WTC11 (cell line): ENCODE data around the gene PCSK9. TPM values are rescaled to one million over a fixed set of nuclear protein-coding genes. Genes with fewer than 3 reads are reported as not detected.

Experiments used
- ATAC-seq: fragments of 200-7000 bp; cut with Tn5 transposase; 2 replicates; pipeline ENCODE4 v1.10.0; 2021; ENCODE audit warnings: mild to moderate bottlenecking, moderate library complexity
- CTCF ChIA-PET: fragments of 300-600 bp; sonication (Branson Sonifier 250); formaldehyde crosslinking; loops from one replicate; lab custom pipeline; 2021; ENCODE audit warnings: antibody characterized with exemption; lab: Charles Lee
- POLR2A ChIA-PET: fragments of 350-600 bp; sonication (Branson Sonifier 250); formaldehyde crosslinking; loops from one replicate; lab custom pipeline; 2021; ENCODE audit warnings: antibody characterized with exemption; lab: Charles Lee
- DNase-seq: peaks from one replicate; pipeline ENCODE4 v3.0.0; 2021; ENCODE audit warnings: low spot score
- H3K27ac Mint-ChIP-seq: 2 replicates; pipeline ENCODE4 v1.8.0; 2021; ENCODE audit warnings: mixed read lengths
- H3K27me3 Mint-ChIP-seq: 2 replicates; pipeline ENCODE4 v1.8.0; 2021; ENCODE audit warnings: low read depth, mild to moderate bottlenecking, moderate library complexity, mixed read lengths
- H3K36me3 Mint-ChIP-seq: 2 replicates; pipeline ENCODE4 v1.8.0; 2021; ENCODE audit warnings: mixed read lengths
- H3K4me1 Mint-ChIP-seq: 2 replicates; pipeline ENCODE4 v1.8.0; 2022; ENCODE audit warnings: mixed read lengths
- H3K4me3 Mint-ChIP-seq: 2 replicates; pipeline ENCODE4 v1.8.0; 2021; ENCODE audit warnings: mild to moderate bottlenecking, moderate library complexity, mixed read lengths
- H3K9me3 Mint-ChIP-seq: 2 replicates; pipeline ENCODE4 v1.8.0; 2021; ENCODE audit warnings: mixed read lengths
- CBFB ChIP-seq: sonication (generic); formaldehyde crosslinking; IDR thresholded peaks from 2 replicates; pipeline ENCODE4 v1.8.1; 2022; ENCODE audit warnings: mild to moderate bottlenecking, low read depth, missing genetic modification reagents
- ESRRA ChIP-seq: sonication (generic); formaldehyde crosslinking; IDR thresholded peaks from 2 replicates; pipeline ENCODE4 v1.8.1; 2022; ENCODE audit warnings: mild to moderate bottlenecking, missing genetic modification reagents, borderline replicate concordance
- GABPB1 ChIP-seq: sonication (generic); formaldehyde crosslinking; IDR thresholded peaks from 2 replicates; pipeline ENCODE4 v1.8.1; 2023; ENCODE audit warnings: mild to moderate bottlenecking, missing genetic modification reagents
- GRHL2 ChIP-seq: fragments of 250-450 bp; sonication (Bioruptor Pico); IDR thresholded peaks from 2 replicates; pipeline ENCODE4 v1.8.0; 2022; ENCODE audit warnings: mild to moderate bottlenecking, moderate library complexity; ENCODE audit not compliant: insufficient replicate concordance, severe bottlenecking
- MXD4 ChIP-seq: fragments of 250-450 bp; sonication (Bioruptor Pico); IDR thresholded peaks from 2 replicates; pipeline ENCODE4 v1.8.0; 2021; ENCODE audit warnings: mild to moderate bottlenecking, moderate library complexity, borderline replicate concordance
- MYBL2 ChIP-seq: sonication (generic); formaldehyde crosslinking; IDR thresholded peaks from 2 replicates; pipeline ENCODE4 v1.8.1; 2023; ENCODE audit warnings: mild to moderate bottlenecking, moderate library complexity, missing genetic modification reagents
- NFE2L1 ChIP-seq: sonication (generic); formaldehyde crosslinking; IDR thresholded peaks from 2 replicates; pipeline ENCODE4 v1.8.1; 2023; ENCODE audit warnings: missing genetic modification reagents
- SOX15 ChIP-seq: fragments of 250-450 bp; sonication (Bioruptor Pico); IDR thresholded peaks from 2 replicates; pipeline ENCODE4 v1.9.0; 2021; ENCODE audit warnings: mild to moderate bottlenecking
- ZNF121 ChIP-seq: sonication (generic); formaldehyde crosslinking; IDR thresholded peaks from 2 replicates; pipeline ENCODE4 v1.8.0; 2023; ENCODE audit warnings: missing genetic modification reagents
- ZNF232 ChIP-seq: sonication (generic); formaldehyde crosslinking; IDR thresholded peaks from 2 replicates; pipeline ENCODE4 v1.8.0; 2022; ENCODE audit warnings: mild to moderate bottlenecking, missing genetic modification reagents
- ZNF396 ChIP-seq: fragments of 250-450 bp; sonication (Bioruptor Pico); IDR thresholded peaks from 2 replicates; pipeline ENCODE4 v1.8.0; 2021; ENCODE audit warnings: mild to moderate bottlenecking, moderate library complexity, borderline replicate concordance
- total RNA-seq: library from RNA; stranded (reverse); gene quantifications from 3 replicates; pipeline ENCODE4 v1.2.3, GENCODE V29; 2021
- TF ChIP-seq, protein P1 (sequence below): sonication (generic); formaldehyde crosslinking; IDR thresholded peaks from 2 replicates; pipeline ENCODE4 v1.8.0; 2022; ENCODE audit warnings: mild to moderate bottlenecking, missing genetic modification reagents
- TF ChIP-seq, protein P2 (sequence below): sonication (generic); formaldehyde crosslinking; IDR thresholded peaks from 2 replicates; pipeline ENCODE4 v1.8.1; 2022; ENCODE audit warnings: mild to moderate bottlenecking, moderate library complexity, missing genetic modification reagents
- TF ChIP-seq, protein P3 (sequence below): sonication (generic); formaldehyde crosslinking; IDR thresholded peaks from 2 replicates; pipeline ENCODE4 v1.8.1; 2023; ENCODE audit warnings: mild to moderate bottlenecking, missing genetic modification reagents, moderate library complexity
- TF ChIP-seq, protein P4 (sequence below): sonication (generic); formaldehyde crosslinking; IDR thresholded peaks from 2 replicates; pipeline ENCODE4 v1.8.0; 2023; ENCODE audit warnings: mild to moderate bottlenecking, missing genetic modification reagents
- TF ChIP-seq, protein P5 (sequence below): sonication (generic); formaldehyde crosslinking; IDR thresholded peaks from 2 replicates; pipeline ENCODE4 v1.8.1; 2023; ENCODE audit warnings: mild to moderate bottlenecking, moderate library complexity, missing genetic modification reagents
- TF ChIP-seq, protein P6 (sequence below): sonication (generic); formaldehyde crosslinking; IDR thresholded peaks from 2 replicates; pipeline ENCODE4 v1.8.1; 2023; ENCODE audit warnings: mild to moderate bottlenecking, missing genetic modification reagents, borderline replicate concordance
- TF ChIP-seq, protein P7 (sequence below): sonication (generic); formaldehyde crosslinking; conservative IDR thresholded peaks from 2 replicates; pipeline ENCODE4 v1.8.1; 2023; ENCODE audit warnings: mild to moderate bottlenecking, low read depth, missing genetic modification reagents, moderate library complexity

The PCSK9 gene
- total RNA-seq, 1 experiment from 2014 or later: 73.2 TPM

DNA sequence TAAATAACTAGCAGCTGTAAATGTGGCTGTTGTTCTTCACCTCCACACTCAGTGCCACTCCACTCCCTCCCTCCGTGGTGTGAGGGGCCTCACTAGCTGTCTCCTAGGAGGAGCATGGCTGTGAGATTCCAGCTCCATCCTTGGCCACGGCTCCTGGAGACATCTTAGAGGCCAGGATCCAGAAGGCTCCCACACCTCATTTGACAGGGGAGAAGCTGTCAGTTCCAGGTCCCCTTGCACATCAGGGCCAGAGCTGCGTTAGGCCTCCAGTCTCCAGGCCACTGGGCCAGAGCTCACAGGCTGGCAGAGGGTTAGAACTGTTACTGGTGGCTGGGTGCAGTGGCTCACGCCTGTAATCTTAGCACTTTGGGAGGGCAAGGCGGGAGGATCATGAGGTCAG is 15.0 kb downstream of the PCSK9 start (continued):
- TF ChIP-seq, protein P1, sequence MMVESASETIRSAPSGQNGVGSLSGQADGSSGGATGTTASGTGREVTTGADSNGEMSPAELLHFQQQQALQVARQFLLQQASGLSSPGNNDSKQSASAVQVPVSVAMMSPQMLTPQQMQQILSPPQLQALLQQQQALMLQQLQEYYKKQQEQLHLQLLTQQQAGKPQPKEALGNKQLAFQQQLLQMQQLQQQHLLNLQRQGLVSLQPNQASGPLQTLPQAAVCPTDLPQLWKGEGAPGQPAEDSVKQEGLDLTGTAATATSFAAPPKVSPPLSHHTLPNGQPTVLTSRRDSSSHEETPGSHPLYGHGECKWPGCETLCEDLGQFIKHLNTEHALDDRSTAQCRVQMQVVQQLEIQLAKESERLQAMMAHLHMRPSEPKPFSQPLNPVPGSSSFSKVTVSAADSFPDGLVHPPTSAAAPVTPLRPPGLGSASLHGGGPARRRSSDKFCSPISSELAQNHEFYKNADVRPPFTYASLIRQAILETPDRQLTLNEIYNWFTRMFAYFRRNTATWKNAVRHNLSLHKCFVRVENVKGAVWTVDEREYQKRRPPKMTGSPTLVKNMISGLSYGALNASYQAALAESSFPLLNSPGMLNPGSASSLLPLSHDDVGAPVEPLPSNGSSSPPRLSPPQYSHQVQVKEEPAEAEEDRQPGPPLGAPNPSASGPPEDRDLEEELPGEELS (CRISPR knock-in tag): no peak
- no peak for TF ChIP-seq CBFB (CRISPR knock-in tag)
- TF ChIP-seq, protein P2, sequence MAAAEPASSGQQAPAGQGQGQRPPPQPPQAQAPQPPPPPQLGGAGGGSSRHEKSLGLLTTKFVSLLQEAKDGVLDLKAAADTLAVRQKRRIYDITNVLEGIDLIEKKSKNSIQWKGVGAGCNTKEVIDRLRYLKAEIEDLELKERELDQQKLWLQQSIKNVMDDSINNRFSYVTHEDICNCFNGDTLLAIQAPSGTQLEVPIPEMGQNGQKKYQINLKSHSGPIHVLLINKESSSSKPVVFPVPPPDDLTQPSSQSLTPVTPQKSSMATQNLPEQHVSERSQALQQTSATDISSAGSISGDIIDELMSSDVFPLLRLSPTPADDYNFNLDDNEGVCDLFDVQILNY: no peak
- no peak for TF ChIP-seq ESRRA (CRISPR knock-in tag)
- TF ChIP-seq, protein P3, sequence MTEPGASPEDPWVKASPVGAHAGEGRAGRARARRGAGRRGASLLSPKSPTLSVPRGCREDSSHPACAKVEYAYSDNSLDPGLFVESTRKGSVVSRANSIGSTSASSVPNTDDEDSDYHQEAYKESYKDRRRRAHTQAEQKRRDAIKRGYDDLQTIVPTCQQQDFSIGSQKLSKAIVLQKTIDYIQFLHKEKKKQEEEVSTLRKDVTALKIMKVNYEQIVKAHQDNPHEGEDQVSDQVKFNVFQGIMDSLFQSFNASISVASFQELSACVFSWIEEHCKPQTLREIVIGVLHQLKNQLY: no peak
- TF ChIP-seq, protein P4, sequence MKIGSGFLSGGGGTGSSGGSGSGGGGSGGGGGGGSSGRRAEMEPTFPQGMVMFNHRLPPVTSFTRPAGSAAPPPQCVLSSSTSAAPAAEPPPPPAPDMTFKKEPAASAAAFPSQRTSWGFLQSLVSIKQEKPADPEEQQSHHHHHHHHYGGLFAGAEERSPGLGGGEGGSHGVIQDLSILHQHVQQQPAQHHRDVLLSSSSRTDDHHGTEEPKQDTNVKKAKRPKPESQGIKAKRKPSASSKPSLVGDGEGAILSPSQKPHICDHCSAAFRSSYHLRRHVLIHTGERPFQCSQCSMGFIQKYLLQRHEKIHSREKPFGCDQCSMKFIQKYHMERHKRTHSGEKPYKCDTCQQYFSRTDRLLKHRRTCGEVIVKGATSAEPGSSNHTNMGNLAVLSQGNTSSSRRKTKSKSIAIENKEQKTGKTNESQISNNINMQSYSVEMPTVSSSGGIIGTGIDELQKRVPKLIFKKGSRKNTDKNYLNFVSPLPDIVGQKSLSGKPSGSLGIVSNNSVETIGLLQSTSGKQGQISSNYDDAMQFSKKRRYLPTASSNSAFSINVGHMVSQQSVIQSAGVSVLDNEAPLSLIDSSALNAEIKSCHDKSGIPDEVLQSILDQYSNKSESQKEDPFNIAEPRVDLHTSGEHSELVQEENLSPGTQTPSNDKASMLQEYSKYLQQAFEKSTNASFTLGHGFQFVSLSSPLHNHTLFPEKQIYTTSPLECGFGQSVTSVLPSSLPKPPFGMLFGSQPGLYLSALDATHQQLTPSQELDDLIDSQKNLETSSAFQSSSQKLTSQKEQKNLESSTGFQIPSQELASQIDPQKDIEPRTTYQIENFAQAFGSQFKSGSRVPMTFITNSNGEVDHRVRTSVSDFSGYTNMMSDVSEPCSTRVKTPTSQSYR: no peak
- TF ChIP-seq NFE2L1 (CRISPR knock-in tag): no peak
- no peak for TF ChIP-seq ZNF232 (CRISPR knock-in tag)
- TF ChIP-seq, protein P5, sequence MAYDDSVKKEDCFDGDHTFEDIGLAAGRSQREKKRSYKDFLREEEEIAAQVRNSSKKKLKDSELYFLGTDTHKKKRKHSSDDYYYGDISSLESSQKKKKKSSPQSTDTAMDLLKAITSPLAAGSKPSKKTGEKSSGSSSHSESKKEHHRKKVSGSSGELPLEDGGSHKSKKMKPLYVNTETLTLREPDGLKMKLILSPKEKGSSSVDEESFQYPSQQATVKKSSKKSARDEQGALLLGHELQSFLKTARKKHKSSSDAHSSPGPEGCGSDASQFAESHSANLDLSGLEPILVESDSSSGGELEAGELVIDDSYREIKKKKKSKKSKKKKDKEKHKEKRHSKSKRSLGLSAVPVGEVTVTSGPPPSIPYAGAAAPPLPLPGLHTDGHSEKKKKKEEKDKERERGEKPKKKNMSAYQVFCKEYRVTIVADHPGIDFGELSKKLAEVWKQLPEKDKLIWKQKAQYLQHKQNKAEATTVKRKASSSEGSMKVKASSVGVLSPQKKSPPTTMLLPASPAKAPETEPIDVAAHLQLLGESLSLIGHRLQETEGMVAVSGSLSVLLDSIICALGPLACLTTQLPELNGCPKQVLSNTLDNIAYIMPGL: no peak
- TF ChIP-seq SOX15 (CRISPR knock-in tag): no peak
- TF ChIP-seq MXD4 (CRISPR knock-in tag): no peak
- TF ChIP-seq GABPB1 (CRISPR knock-in tag): no peak
- TF ChIP-seq, protein P6, sequence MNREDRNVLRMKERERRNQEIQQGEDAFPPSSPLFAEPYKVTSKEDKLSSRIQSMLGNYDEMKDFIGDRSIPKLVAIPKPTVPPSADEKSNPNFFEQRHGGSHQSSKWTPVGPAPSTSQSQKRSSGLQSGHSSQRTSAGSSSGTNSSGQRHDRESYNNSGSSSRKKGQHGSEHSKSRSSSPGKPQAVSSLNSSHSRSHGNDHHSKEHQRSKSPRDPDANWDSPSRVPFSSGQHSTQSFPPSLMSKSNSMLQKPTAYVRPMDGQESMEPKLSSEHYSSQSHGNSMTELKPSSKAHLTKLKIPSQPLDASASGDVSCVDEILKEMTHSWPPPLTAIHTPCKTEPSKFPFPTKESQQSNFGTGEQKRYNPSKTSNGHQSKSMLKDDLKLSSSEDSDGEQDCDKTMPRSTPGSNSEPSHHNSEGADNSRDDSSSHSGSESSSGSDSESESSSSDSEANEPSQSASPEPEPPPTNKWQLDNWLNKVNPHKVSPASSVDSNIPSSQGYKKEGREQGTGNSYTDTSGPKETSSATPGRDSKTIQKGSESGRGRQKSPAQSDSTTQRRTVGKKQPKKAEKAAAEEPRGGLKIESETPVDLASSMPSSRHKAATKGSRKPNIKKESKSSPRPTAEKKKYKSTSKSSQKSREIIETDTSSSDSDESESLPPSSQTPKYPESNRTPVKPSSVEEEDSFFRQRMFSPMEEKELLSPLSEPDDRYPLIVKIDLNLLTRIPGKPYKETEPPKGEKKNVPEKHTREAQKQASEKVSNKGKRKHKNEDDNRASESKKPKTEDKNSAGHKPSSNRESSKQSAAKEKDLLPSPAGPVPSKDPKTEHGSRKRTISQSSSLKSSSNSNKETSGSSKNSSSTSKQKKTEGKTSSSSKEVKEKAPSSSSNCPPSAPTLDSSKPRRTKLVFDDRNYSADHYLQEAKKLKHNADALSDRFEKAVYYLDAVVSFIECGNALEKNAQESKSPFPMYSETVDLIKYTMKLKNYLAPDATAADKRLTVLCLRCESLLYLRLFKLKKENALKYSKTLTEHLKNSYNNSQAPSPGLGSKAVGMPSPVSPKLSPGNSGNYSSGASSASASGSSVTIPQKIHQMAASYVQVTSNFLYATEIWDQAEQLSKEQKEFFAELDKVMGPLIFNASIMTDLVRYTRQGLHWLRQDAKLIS (CRISPR knock-in tag): no peak

DNA sequence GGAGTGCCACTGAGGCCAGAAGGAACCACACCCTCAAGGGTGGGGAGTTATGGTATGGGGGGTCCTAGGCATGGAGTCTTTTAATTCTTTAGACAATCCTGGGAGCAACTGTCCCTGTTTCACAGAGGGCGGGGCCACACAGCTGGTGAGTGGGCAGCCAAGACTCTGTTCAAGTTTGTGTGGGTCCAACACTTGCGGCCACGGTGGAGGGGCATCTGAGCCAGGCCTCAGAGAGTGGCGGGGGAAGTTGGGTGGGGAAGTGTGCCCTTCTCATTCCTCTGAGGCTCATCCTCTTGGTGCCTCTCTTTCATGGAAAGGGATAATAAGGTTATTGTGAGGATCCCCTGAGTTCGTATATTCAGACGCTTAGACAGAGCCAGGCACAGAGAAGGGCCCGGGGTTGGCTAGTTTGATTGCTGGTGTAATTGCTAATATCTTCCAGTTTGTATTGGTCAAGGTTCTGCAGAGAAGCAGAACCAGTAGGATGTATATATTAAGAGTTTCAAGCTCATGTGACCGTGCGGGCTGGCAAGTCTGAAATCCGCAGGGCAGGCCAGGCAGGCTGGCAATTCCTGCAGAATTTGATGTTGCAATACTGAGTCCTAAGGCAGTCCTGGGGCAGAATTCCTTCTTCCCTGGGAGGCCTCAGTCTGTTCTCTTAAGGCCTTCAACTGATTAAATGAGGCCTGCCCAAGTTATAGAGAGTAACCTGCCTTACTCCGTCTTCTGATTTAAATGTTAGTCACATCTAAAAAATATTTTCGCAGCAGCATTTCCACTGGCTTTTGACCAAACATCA is 15.9 kb downstream of the PCSK9 start:
- CTCF ChIA-PET: interaction anchor here (1.2 to 2.7 kb wide), 3 partner anchors 33 to 283 kb away, joined by 3 to 10 read pairs (median 5); no protein-coding TSS in a partner anchor
- no peak overlapping the region for H3K27ac Mint-ChIP-seq
- TF ChIP-seq ZNF121 (CRISPR knock-in tag) (no peak), ZNF396 (CRISPR knock-in tag) (no peak), SOX15 (CRISPR knock-in tag) (no peak), MYBL2 (CRISPR knock-in tag) (no peak), NFE2L1 (CRISPR knock-in tag) (no peak), GRHL2 (CRISPR knock-in tag) (no peak)
- TF ChIP-seq, protein P7, sequence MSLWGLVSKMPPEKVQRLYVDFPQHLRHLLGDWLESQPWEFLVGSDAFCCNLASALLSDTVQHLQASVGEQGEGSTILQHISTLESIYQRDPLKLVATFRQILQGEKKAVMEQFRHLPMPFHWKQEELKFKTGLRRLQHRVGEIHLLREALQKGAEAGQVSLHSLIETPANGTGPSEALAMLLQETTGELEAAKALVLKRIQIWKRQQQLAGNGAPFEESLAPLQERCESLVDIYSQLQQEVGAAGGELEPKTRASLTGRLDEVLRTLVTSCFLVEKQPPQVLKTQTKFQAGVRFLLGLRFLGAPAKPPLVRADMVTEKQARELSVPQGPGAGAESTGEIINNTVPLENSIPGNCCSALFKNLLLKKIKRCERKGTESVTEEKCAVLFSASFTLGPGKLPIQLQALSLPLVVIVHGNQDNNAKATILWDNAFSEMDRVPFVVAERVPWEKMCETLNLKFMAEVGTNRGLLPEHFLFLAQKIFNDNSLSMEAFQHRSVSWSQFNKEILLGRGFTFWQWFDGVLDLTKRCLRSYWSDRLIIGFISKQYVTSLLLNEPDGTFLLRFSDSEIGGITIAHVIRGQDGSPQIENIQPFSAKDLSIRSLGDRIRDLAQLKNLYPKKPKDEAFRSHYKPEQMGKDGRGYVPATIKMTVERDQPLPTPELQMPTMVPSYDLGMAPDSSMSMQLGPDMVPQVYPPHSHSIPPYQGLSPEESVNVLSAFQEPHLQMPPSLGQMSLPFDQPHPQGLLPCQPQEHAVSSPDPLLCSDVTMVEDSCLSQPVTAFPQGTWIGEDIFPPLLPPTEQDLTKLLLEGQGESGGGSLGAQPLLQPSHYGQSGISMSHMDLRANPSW (CRISPR knock-in tag): no peak

More for the DNA sequence above, 15.9 kb downstream of the PCSK9 start:
- peaks cover 40% of the 10 kb centered on the region for H3K36me3 Mint-ChIP-seq
- ATAC-seq (no peak), DNase-seq (no peak)
- H3K4me3 Mint-ChIP-seq: no peak overlapping the region
- H3K4me1 Mint-ChIP-seq: no peaks in the 10 kb centered on the region
- POLR2A ChIA-PET: no interaction called here
- no peaks in the 10 kb centered on the region for H3K9me3 Mint-ChIP-seq
- no peaks in the 10 kb centered on the region for H3K27me3 Mint-ChIP-seq
